GM12878 (cell line): ENCODE measurements around the gene ZNF691.

Experiments used
- ATF3 ChIP-seq: IDR thresholded peaks from 2 replicates; pipeline ENCODE4 v1.6.1; 2011; ENCODE audit warnings: low read depth, mild to moderate bottlenecking, low read length, moderate library complexity, borderline replicate concordance; ENCODE audit errors: extremely low read depth
- EZH2 ChIP-seq: IDR thresholded peaks from 2 replicates; pipeline ENCODE4 v1.6.1; 2012; ENCODE audit warnings: low read depth, mild to moderate bottlenecking, control low read depth, inconsistent platforms, low read length, borderline replicate concordance; ENCODE audit not compliant: control insufficient read depth
- IKZF2 ChIP-seq, 2 experiments: fragments of 450-650 bp; IDR thresholded peaks; 2 replicates each; pipeline ENCODE4 v1.6.1; 2017; ENCODE audit warnings: mild to moderate bottlenecking in 2 of 2, moderate library complexity in 2 of 2
- MTA3 ChIP-seq: IDR thresholded peaks from 2 replicates; pipeline ENCODE4 v1.6.1; 2012; ENCODE audit warnings: low read length, inconsistent platforms, borderline replicate concordance
- NKRF ChIP-seq: fragments of 450-650 bp; conservative IDR thresholded peaks from 2 replicates; pipeline ENCODE4 v1.6.1; 2017; ENCODE audit warnings: mild to moderate bottlenecking, moderate library complexity
- STAT1 ChIP-seq: fragments of 450-650 bp; conservative IDR thresholded peaks from 2 replicates; pipeline ENCODE4 v1.6.1; 2014; ENCODE audit warnings: antibody characterized with exemption, mild to moderate bottlenecking
- SUZ12 ChIP-seq: fragments of 200-600 bp; sonication (generic); IDR thresholded peaks from one replicate; pipeline ENCODE4 v1.6.1; 2018; ENCODE audit warnings: antibody characterized with exemption, mild to moderate bottlenecking; ENCODE audit not compliant: unreplicated experiment

- TF ChIP-seq STAT1: no peak
- TF ChIP-seq SUZ12: no peak
- TF ChIP-seq MTA3: no peak
- TF ChIP-seq EZH2: no peak
- TF ChIP-seq NKRF: no peak
- TF ChIP-seq ATF3: no peak
- TF ChIP-seq IKZF2 (IDR thresholded peaks at IDR 0.05): no peak
Observed at GRCh38 chr1:42851420-42851819, 5.0 kb downstream of the ZNF691 start.
